WTC11 (cell line): Measurements from ENCODE around the gene CDH3.

Experiments
- AR ChIP-seq: fragments of 250-450 bp; sonication (Bioruptor Pico); IDR thresholded peaks from 2 replicates; pipeline ENCODE4 v1.9.0; 2021; ENCODE audit warnings: mild to moderate bottlenecking
- CTCF ChIP-seq: fragments of 200-600 bp; IDR thresholded peaks from 2 replicates; pipeline ENCODE4 v1.8.0; 2022; ENCODE audit warnings: antibody characterized with exemption
- ELF4 ChIP-seq: sonication (generic); formaldehyde crosslinking; IDR thresholded peaks from 2 replicates; pipeline ENCODE4 v1.8.1; 2022; ENCODE audit warnings: low read depth, mild to moderate bottlenecking, moderate library complexity, missing genetic modification reagents
- ZNF219 ChIP-seq: sonication (generic); formaldehyde crosslinking; IDR thresholded peaks from 2 replicates; pipeline ENCODE4 v1.8.0; 2023; ENCODE audit warnings: missing genetic modification reagents, mild to moderate bottlenecking, borderline replicate concordance

GRCh38 chr16:68612996-68613395 lies 32.1 kb upstream of the CDH3 start:
- TF ChIP-seq CTCF (no peak), ELF4 (no peak), AR (no peak), ZNF219 (CRISPR knock-in tag) (no peak)
